ENCODE data around the gene RYR2.
"Not testable (repeated sequence)": the region's sequence is repeated elsewhere in the genome, so short reads cannot be mapped to it uniquely, and the experiment has no call there.

RYR2 gene

DNA sequence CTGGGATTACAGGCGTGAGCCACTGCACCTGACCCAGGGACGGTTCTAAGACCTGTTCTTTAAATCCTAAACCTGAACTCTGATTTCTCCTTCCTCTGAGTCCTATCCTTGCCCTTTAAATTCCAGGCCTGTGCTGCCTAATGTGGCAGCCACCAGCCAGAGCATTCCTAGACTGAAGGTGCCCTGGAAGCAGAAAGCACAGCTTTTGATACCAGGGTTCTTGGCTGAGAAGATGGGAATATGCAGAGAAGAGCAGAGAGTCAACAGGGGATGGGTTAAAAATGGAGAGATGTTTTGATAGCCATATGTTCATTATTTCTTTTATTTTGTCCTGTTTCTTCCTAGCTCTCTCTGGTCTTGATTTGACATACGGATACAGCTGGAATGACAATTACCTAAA lies 49.7 kb downstream of the RYR2 start:
- no peak for DNase-seq

GRCh38 chr1:237093691-237094090 lies 51.7 kb downstream of the RYR2 start:
- no peak for DNase-seq

DNA sequence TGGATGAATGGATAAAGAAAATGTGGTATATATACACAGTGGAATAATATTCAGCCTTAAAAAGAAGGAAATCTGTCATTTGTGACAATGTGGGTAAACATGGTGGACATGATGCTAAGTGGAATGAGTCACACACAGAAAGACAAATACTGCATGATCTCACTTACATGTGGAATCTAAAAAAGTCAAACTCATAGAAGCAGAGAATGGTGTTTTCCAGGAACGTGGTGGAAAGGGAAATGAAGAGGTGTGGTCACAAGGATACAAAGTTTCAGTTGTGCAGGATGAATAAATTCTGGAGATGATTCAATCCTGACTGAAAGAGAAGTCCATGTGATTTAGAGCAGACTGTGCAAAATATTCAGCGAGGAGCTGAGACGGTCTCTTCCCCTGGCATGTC lies 56.6 kb downstream of the RYR2 start:
- no peak for DNase-seq

DNA sequence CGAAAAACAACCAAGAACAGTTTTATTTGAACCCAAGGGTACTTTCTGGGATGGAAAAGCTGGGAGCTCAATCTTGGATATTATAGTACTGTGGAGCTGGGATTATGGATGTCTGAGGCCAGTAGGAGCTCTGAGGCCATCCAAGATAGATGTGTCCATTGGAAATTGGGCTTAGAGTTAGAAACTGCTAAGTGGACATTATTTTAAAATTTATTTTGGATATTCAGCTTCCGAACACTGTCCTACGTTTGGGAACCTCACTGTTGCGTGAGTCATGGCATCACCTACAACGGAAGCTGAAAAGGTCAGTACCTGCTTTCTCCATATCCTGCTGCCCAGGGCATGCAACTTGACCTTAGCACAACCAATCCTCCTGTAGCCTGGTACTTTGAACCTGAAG lies 61.0 kb downstream of the RYR2 start:
- DNase-seq, result no peak

GRCh38 chr1:237104096-237104495 lies 62.1 kb downstream of the RYR2 start:
- DNase-seq, result no peak

- DNase-seq, result no peak
Measured at GRCh38 chr1:237105826-237106225, 63.8 kb downstream of the RYR2 start.

- no peak for DNase-seq
Measured at GRCh38 chr1:237108297-237109040, 66.5 kb downstream of the RYR2 start.

DNA sequence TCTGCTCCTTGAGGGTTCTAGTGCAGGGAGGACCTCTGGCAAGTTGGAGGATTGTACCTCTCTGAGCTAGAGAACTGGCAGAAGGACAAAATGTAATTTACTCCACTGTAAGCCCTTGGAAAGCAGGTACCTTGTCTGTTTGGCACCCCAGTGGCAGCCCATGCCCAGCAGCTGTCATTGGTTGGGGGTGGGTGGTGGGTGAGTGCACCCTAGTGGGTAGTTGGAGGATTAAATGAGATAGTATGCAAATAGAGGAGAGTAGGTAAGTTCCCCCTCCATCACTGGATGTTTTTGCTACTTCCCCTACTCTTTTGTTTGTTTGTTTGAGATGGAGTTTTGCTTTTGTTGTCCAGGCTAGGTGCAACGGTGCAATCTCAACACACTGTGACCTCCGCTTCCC lies 69.8 kb downstream of the RYR2 start:
- no peak for DNase-seq

DNA sequence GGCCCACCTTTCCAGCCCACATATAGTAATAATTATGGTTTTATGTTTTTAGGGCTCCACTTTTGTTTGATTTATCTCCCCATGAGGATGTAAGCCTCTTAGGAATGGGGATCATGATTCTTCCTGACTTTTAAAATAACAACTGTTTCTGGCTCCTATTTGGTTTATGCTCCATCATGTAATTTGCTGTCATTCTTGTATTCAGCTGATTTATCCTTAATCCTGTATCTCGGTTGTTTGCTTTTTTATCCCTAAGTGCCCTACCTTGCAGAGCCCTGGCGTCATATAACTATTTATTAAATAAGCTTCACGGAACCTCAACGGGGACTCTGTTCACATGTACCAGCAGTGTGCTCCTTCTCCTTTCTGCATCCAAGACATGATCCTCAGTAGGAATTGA lies 70.7 kb downstream of the RYR2 start:
- no peak for DNase-seq

DNA sequence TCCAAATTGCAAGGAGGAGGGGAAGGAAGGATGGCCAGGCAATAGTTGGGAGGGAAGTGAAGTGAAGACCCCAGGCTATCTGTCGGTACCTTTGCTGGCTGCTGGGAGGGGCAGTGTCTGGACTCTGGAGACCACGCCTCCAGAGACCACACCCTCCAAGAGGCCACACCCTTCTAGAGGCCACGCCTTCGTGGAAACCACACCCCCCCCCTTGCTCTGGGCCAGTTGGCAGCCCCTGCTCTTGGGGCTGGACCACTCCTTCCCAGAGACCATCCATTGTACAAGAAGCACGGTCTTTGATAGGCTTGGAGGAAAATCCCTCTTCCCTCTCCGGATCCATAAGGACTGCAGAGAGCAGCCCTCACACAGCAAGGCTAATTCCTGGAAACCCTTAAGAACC lies 73.1 kb downstream of the RYR2 start:
- DNase-seq, result no peak

DNA sequence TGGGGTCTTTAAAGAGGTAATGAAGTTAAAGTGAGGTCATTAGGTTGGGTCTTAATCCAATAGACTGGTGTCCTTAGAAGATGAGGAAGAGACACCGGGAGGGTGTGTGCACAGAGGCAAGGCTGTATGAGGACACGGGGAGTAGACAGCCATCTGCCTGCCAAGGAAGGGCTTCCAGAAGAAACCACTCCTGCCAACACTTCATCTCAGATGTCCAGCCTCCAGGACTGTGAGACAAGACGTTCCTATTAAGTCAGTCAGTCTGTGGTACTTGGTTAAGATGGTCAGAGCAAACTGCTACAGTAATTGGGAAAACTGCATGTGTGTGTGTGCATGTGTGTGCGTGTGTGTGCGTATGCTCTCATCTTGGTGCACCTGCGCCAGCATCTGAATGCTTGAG lies 77.1 kb downstream of the RYR2 start:
- DNase-seq, result no peak

- no peak for DNase-seq
Measured at GRCh38 chr1:237120683-237121082, 78.7 kb downstream of the RYR2 start.

- no peak for DNase-seq
Measured at GRCh38 chr1:237124856-237125462, 83.0 kb downstream of the RYR2 start.

GRCh38 chr1:237126180-237126579 lies 84.2 kb downstream of the RYR2 start:
- DNase-seq, result no peak

- not testable (repeated sequence) for DNase-seq
Measured at GRCh38 chr1:237127301-237127700, 85.3 kb downstream of the RYR2 start.

DNA sequence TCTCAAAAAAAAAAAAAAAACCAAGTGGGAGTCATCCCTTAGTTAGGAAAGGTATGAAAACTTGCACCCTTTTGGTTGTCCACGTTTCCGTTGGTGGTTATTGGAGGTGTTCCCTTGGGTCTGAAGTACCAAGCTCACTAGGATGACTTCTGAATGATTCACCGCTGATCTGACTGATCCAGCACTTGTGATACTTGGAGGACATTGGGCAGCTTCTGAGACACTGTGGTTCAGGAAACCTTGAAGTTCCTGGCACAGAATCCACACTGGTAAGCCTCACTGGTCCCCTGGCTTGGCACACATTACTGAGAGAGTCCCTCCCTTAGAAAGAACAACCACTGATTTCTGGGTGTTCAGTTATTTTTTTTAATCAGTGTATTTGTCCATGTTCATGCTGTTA lies 91.9 kb downstream of the RYR2 start:
- DNase-seq, result no peak

- no peak for DNase-seq
Measured at GRCh38 chr1:237134929-237135328, 92.9 kb downstream of the RYR2 start.

DNA sequence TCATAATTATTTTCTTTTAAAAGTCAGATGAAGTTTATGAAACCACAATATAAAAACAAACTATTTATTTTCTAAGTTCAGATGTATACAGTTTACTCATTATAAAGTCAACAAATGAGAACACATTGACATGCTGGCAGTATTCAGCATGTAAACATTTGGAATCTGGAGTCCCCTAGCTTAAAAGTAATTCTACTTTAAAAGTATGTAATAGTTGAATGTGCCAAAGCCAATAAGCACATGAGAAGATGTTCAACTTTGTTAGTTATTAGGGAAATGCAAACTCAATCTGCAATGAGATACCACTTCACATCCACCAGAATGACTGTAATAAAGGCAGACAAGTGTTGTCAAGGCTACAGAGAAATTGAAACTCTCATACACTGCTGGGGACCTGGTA lies 96.6 kb downstream of the RYR2 start:
- no peak for DNase-seq

GRCh38 chr1:237139732-237140131 lies 97.7 kb downstream of the RYR2 start:
- DNase-seq, result no peak

- no peak for DNase-seq
Measured at GRCh38 chr1:237140986-237141385, 99.0 kb downstream of the RYR2 start.

DNA sequence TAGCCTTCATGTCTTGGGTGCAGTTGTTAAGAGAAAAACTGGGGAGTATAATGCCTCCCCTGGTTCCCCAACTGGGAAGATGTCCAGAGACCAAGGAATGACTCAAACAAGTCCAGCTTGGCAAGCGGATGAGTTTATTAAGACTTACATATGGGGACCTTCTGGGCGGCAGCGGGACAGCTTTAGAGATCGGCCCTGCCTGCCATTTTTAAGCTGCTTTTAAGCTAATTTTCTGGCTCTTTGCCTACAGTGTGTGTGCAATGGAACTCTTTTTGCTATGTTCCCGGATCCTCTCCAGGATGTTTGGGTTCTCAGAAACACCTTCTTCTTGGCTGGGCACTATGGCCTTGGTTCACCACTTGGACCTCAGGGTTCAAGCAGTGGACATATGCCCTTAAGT lies 99.5 kb downstream of the RYR2 start:
- DNase-seq, result no peak

GRCh38 chr1:237145379-237146135 lies 103.6 kb downstream of the RYR2 start:
- no peak for DNase-seq

DNA sequence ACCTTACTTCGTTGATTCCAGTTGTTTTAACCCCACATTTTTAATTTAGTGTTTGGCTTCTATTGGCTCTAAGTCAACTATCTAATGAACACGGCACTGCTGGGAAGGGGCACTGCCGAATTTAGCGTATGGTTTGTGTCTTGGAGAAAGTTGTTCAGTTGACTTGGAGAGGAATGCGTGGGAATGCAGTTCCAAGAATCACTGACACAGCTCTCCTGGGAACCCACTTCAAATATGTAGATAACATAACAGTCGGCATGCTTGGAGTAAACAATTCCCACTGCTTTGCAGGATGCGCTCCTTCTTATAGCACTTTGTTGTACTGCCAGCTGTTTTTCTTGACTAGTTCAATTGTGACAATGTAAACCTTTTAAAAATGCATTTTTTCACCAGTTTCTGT lies 104.3 kb downstream of the RYR2 start:
- no peak for DNase-seq

DNA sequence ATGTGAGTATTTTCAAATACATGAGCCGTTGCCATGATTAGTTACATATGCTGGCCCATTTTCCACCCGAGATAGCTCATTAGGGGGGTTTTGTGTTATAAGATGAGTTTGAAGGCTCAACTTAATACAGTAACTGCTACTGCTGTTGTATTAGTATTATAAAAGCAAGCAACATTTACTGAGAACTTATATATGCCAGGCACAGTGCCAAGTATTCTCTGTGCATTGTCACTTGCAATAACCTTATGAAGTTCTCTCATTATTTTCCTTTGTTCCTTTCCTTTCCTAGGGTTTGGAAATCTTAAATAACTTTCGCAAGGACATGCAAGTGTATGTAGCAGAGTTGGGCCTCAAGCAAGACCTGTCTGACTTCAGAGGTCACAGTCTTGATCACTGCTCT lies 107.9 kb downstream of the RYR2 start:
- DNase-seq, result no peak

Data from GOT3 (cell line).